HEK293 (cell line): ENCODE measurements around the gene CTCF.

Experiments
- CTCF ChIA-PET: fragments of 350-600 bp; formaldehyde crosslinking; extraction: SDS; loops from one replicate; lab custom pipeline; 2021; ENCODE audit warnings: antibody characterized with exemption; lab: Yijun Ruan, JAX
- POLR2A ChIA-PET: fragments of 300-600 bp; formaldehyde crosslinking; extraction: SDS; loops from one replicate; lab custom pipeline; 2020; ENCODE audit warnings: antibody characterized with exemption, inconsistent platforms; lab: Yijun Ruan, JAX
- H3K27ac ChIP-seq: fragments of 200-500 bp; sonication (Bioruptor generic); 2 replicates; pipeline ENCODE4 v1.5.1; 2014; ENCODE audit warnings: low read depth, low read length, control low read depth, inconsistent platforms; ENCODE audit errors: extremely low read depth
- H3K36me3 ChIP-seq, 2 experiments: fragments of 200-500 bp in 1 of 2; sonication (Bioruptor generic) in 1 of 2; 1 replicate in 1 of 2; 2 replicates in 1 of 2; pipeline ENCODE4 v1.5.1; 2014 to 2017; ENCODE audit warnings: inconsistent platforms in 2 of 2, low read length in 2 of 2; ENCODE audit not compliant: control insufficient read depth in 2 of 2, insufficient read depth in 1 of 2
- H3K4me1 ChIP-seq: fragments of 200-500 bp; sonication (Bioruptor generic); 2 replicates; pipeline ENCODE4 v1.5.1; 2014; ENCODE audit warnings: mild to moderate bottlenecking, low read length, inconsistent platforms; ENCODE audit not compliant: control insufficient read depth, insufficient read depth
- H3K4me3 ChIP-seq: 2 replicates; pipeline ENCODE4 v1.5.1; 2011; ENCODE audit warnings: low read depth, mild to moderate bottlenecking, control low read depth, low read length, moderate library complexity
- H3K9me3 ChIP-seq: fragments of 200-500 bp; sonication (Bioruptor generic); 2 replicates; pipeline ENCODE4 v1.5.1; 2014; ENCODE audit warnings: low read depth, low read length, inconsistent platforms; ENCODE audit not compliant: control insufficient read depth, insufficient read depth
- PRDM10 ChIP-seq: fragments of 450-650 bp; formaldehyde crosslinking; IDR thresholded peaks from 2 replicates; pipeline ENCODE4 v1.5.1; 2016; ENCODE audit warnings: missing biosample characterization, missing genetic modification characterization
- ZBTB11 ChIP-seq: fragments of 450-650 bp; formaldehyde crosslinking; conservative IDR thresholded peaks from 2 replicates; pipeline ENCODE4 v1.5.1; 2016; ENCODE audit warnings: low read depth, missing biosample characterization, missing genetic modification characterization
- ZBTB17 ChIP-seq: fragments of 450-650 bp; formaldehyde crosslinking; IDR thresholded peaks from 2 replicates; pipeline ENCODE4 v1.5.1; 2016; ENCODE audit warnings: missing biosample characterization, missing genetic modification characterization
- ZBTB48 ChIP-seq: fragments of 450-650 bp; formaldehyde crosslinking; IDR thresholded peaks from 2 replicates; pipeline ENCODE4 v1.5.1; 2016; ENCODE audit warnings: missing biosample characterization, missing genetic modification characterization
- ZBTB7A ChIP-seq: fragments of 450-650 bp; formaldehyde crosslinking; IDR thresholded peaks from 2 replicates; pipeline ENCODE4 v1.5.1; 2016; ENCODE audit warnings: low read depth, missing biosample characterization, missing genetic modification characterization
- ZFP69B ChIP-seq: fragments of 450-650 bp; formaldehyde crosslinking; IDR thresholded peaks from 2 replicates; pipeline ENCODE4 v1.5.1; 2016; ENCODE audit warnings: missing biosample characterization, missing genetic modification characterization
- ZNF155 ChIP-seq: fragments of 450-650 bp; formaldehyde crosslinking; IDR thresholded peaks from 2 replicates; pipeline ENCODE4 v1.5.1; 2016; ENCODE audit warnings: missing biosample characterization, missing genetic modification characterization
- ZNF18 ChIP-seq: fragments of 450-650 bp; formaldehyde crosslinking; IDR thresholded peaks from 2 replicates; pipeline ENCODE4 v1.5.1; 2016; ENCODE audit warnings: missing biosample characterization, missing genetic modification characterization
- ZNF292 ChIP-seq: fragments of 450-650 bp; formaldehyde crosslinking; IDR thresholded peaks from 2 replicates; pipeline ENCODE4 v1.5.1; 2016; ENCODE audit warnings: low read depth, missing biosample characterization, missing genetic modification characterization, borderline replicate concordance
- ZNF341 ChIP-seq: fragments of 450-650 bp; formaldehyde crosslinking; IDR thresholded peaks from 2 replicates; pipeline ENCODE4; 2016; ENCODE audit warnings: low read depth, missing biosample characterization, missing genetic modification characterization
- ZNF521 ChIP-seq: fragments of 450-650 bp; formaldehyde crosslinking; IDR thresholded peaks from 2 replicates; pipeline ENCODE4 v1.5.1; 2017; ENCODE audit warnings: missing biosample characterization, mild to moderate bottlenecking, missing genetic modification characterization
- ZNF548 ChIP-seq: fragments of 450-650 bp; formaldehyde crosslinking; IDR thresholded peaks from 2 replicates; pipeline ENCODE4 v1.5.1; 2016; ENCODE audit warnings: missing biosample characterization, missing genetic modification characterization
- ZNF596 ChIP-seq: fragments of 450-650 bp; IDR thresholded peaks from 2 replicates; pipeline ENCODE4 v1.5.0; 2018; ENCODE audit warnings: missing biosample characterization, mild to moderate bottlenecking, missing genetic modification characterization, moderate library complexity
- ZNF624 ChIP-seq: fragments of 450-650 bp; formaldehyde crosslinking; IDR thresholded peaks from 2 replicates; pipeline ENCODE4 v1.5.1; 2017; ENCODE audit warnings: missing biosample characterization, missing genetic modification characterization
- ZNF660 ChIP-seq: fragments of 450-650 bp; IDR thresholded peaks from 2 replicates; pipeline ENCODE4 v1.5.1; 2018; ENCODE audit warnings: missing biosample characterization, mild to moderate bottlenecking, missing genetic modification characterization
- ZNF777 ChIP-seq: fragments of 450-650 bp; formaldehyde crosslinking; IDR thresholded peaks from 2 replicates; pipeline ENCODE4 v1.5.1; 2017; ENCODE audit warnings: missing biosample characterization, missing genetic modification characterization, borderline replicate concordance
- ZSCAN23 ChIP-seq: fragments of 450-650 bp; formaldehyde crosslinking; IDR thresholded peaks from 2 replicates; pipeline ENCODE4 v1.5.1; 2016; ENCODE audit warnings: missing biosample characterization, missing genetic modification characterization

CTCF gene

GRCh38 chr16:67565470-67566100, 3.3 kb downstream of the CTCF start (continued):
- TF ChIP-seq PRDM10 (tag by site-specific recombination): no peak
- no peak for TF ChIP-seq ZBTB7A (tag by site-specific recombination)
- no peak for TF ChIP-seq ZBTB48 (tag by site-specific recombination)
- no peak for TF ChIP-seq ZFP69B
- TF ChIP-seq ZNF596 (tag by site-specific recombination): no peak
- no peak for TF ChIP-seq ZNF660 (tag by site-specific recombination)

GRCh38 chr16:67571464-67571863, 9.1 kb downstream of the CTCF start:
- Histone ChIP-seq H3K9me3 (no peaks in the 10 kb centered on the region), H3K4me3 (no peak overlapping the region), H3K27ac (no peak overlapping the region), H3K36me3 (peaks cover 17 to 38% of the 10 kb centered on the region in 2 experiments; a peak in 2 of 3 replicates), H3K4me1 (no peaks in the 10 kb centered on the region)
- ChIA-PET CTCF (interaction anchor here (0.7 to 1.0 kb wide), 3 partner anchors 24 to 74 kb away, joined by 3 to 4 read pairs (median 4); partner anchors contain the start of gene CARMIL2), POLR2A (no interaction called here)
- TF ChIP-seq ZNF777 (tag by site-specific recombination) (no peak), ZNF155 (tag by site-specific recombination) (no peak), ZBTB11 (tag by site-specific recombination) (no peak), ZNF341 (tag by site-specific recombination) (no peak), ZNF18 (tag by site-specific recombination) (no peak), ZNF521 (tag by site-specific recombination) (no peak), ZNF292 (tag by site-specific recombination) (no peak), ZNF548 (tag by site-specific recombination) (no peak), ZSCAN23 (tag by site-specific recombination) (no peak), ZBTB17 (tag by site-specific recombination) (no peak), ZNF624 (tag by site-specific recombination) (no peak)
